HepG2 (cell line): ENCODE data around the gene NCOA4. TPM values are rescaled to one million over a fixed set of nuclear protein-coding genes. Genes with fewer than 3 reads are reported as not detected.

Source experiments
- ATF7-NPFF ChIP-seq: sonication (generic); formaldehyde crosslinking; IDR thresholded peaks from 2 replicates; pipeline ENCODE4 v1.8.1; 2023; ENCODE audit warnings: mild to moderate bottlenecking, low read depth, missing genetic modification reagents, moderate library complexity
- ATRX ChIP-seq: sonication (generic); formaldehyde crosslinking; IDR thresholded peaks from 2 replicates; pipeline ENCODE4 v1.4.0; 2020; ENCODE audit warnings: missing genetic modification reagents, borderline replicate concordance
- KLF16 ChIP-seq, 2 experiments: sonication (generic) in 1 of 2; formaldehyde crosslinking in 1 of 2; IDR thresholded peaks; 2 replicates each; pipeline versions ENCODE4 v1.6.1 to v1.8.0; 2016 to 2023; ENCODE audit warnings: missing genetic modification reagents in 2 of 2, missing compliant biosample characterization in 1 of 2
- MATR3 ChIP-seq: sonication (generic); formaldehyde crosslinking; IDR thresholded peaks from 2 replicates; pipeline ENCODE4 v1.4.0; 2020; ENCODE audit warnings: missing genetic modification reagents
- NFIC ChIP-seq: IDR thresholded peaks from 2 replicates; pipeline ENCODE4 v1.6.1; 2012; ENCODE audit warnings: mild to moderate bottlenecking, low read length, inconsistent platforms
- NFYB ChIP-seq: sonication (generic); formaldehyde crosslinking; IDR thresholded peaks from 2 replicates; pipeline ENCODE4 v1.4.0; 2020; ENCODE audit warnings: missing genetic modification reagents
- NRL ChIP-seq: sonication (generic); formaldehyde crosslinking; IDR thresholded peaks from 2 replicates; pipeline ENCODE4 v1.5.0; 2020; ENCODE audit warnings: missing genetic modification reagents, mild to moderate bottlenecking, moderate library complexity, borderline replicate concordance
- SMARCE1 ChIP-seq: fragments of 450-650 bp; IDR thresholded peaks from 2 replicates; pipeline ENCODE4 v1.6.1; 2017; ENCODE audit warnings: borderline replicate concordance
- SUZ12 ChIP-seq: fragments of 150-350 bp; IDR thresholded peaks from 2 replicates; pipeline ENCODE4 v1.6.1; 2014; ENCODE audit warnings: low read depth, low read length
- ZIK1 ChIP-seq: sonication (generic); formaldehyde crosslinking; IDR thresholded peaks from 2 replicates; pipeline ENCODE4 v1.5.0; 2020; ENCODE audit warnings: mild to moderate bottlenecking, low read depth, missing genetic modification reagents, borderline replicate concordance
- ZNF562 ChIP-seq: sonication (generic); formaldehyde crosslinking; IDR thresholded peaks from 2 replicates; pipeline ENCODE4 v1.8.0; 2022; ENCODE audit warnings: missing genetic modification reagents, borderline replicate concordance
- ZSCAN30 ChIP-seq: sonication (generic); formaldehyde crosslinking; IDR thresholded peaks from 2 replicates; pipeline ENCODE4 v1.5.0; 2020; ENCODE audit warnings: mild to moderate bottlenecking, missing genetic modification reagents
- polyA plus RNA-seq, 8 experiments: library from polyadenylated mRNA; depleted of rRNA in 3 of 8; stranded (reverse) in 7 of 8; unstranded in 1 of 8; fragments of >200 nt; fragmentation: Illumina TruSeq in 4 of 8; extraction: Trizol in 4 of 8; gene quantifications; 2 replicates each; pipeline versions ENCODE4 v1.2.1 to v1.2.3, GENCODE V29; 2011 to 2016; ENCODE audit warnings: low read depth in 4 of 8, missing spikeins in 1 of 8, mixed read lengths in 1 of 8; ENCODE audit not compliant: insufficient read depth in 1 of 8
- total RNA-seq, 5 experiments: library from RNA; depleted of rRNA; stranded (reverse); fragments of >200 nt; fragmentation: Illumina TruSeq; extraction: Trizol; gene quantifications; 2 replicates each; pipeline ENCODE4 v1.2.3, GENCODE V29; 2016; ENCODE audit warnings: low read depth in 1 of 5
- TF ChIP-seq, protein P1 (sequence below): sonication (generic); formaldehyde crosslinking; IDR thresholded peaks from 2 replicates; pipeline ENCODE4 v1.4.0; 2020; ENCODE audit warnings: missing genetic modification reagents
- TF ChIP-seq, protein P2 (sequence below): sonication (generic); formaldehyde crosslinking; IDR thresholded peaks from 2 replicates; pipeline ENCODE4 v1.4.0; 2020; ENCODE audit warnings: missing genetic modification reagents
- TF ChIP-seq, protein P3 (sequence below): sonication (generic); formaldehyde crosslinking; IDR thresholded peaks from 2 replicates; pipeline ENCODE4 v1.4.0; 2020; ENCODE audit warnings: missing genetic modification reagents, borderline replicate concordance
- TF ChIP-seq, protein P4 (sequence below): sonication (generic); formaldehyde crosslinking; IDR thresholded peaks from 2 replicates; pipeline ENCODE4 v1.8.0; 2022; ENCODE audit warnings: mild to moderate bottlenecking, missing genetic modification reagents, moderate library complexity
- TF ChIP-seq, protein P5 (sequence below): sonication (generic); formaldehyde crosslinking; IDR thresholded peaks from 2 replicates; pipeline ENCODE4 v1.4.0; 2020; ENCODE audit warnings: missing genetic modification reagents, borderline replicate concordance

NCOA4 gene
- total and polyA plus RNA-seq, 2 of the 13 experiments (the other 11 are each of a cell fraction or from before 2014, with no cell fraction given), result 306 to 400 TPM

DNA sequence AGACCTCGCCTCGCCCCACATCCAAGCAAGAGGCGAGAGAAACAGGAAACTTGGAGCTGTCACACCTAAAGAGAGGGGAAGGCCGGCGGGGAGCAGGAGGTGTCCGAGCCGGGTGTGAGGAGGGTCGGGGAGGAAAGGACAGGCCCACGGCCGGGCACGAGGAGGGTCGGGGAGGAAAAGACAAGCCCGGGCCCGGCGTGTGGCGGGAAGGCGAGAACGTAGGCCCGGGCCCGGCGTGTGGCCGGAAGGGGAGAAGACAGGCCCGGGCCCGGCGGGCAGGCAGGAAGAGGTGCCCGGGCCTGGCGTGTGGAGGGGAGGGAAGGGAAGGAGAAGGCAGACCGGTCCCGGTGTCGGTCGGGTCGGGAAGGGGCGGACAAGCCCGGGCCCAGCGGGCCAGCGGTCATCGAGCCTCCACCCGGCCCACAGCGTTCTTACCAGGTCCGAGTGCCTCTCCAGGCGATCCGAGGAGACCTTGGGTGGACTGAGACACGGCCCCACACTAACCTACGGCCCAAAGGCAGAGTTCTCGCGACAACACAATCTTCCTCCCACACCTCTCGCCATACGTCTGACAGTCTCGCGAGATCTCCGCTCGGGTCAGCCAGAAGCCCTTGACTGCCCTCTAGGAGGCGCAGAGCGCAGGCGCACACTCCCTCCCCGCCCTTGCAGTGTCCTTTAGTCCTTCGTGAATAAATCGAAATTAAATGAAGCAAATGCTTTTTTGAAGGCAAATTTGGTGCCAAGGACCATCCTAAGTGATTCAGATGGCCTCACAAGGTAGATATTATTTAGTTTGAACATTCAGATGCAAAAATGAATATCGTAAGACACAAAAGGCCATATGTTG is at the start of gene NCOA4 (continued):
- TF ChIP-seq, protein P1, sequence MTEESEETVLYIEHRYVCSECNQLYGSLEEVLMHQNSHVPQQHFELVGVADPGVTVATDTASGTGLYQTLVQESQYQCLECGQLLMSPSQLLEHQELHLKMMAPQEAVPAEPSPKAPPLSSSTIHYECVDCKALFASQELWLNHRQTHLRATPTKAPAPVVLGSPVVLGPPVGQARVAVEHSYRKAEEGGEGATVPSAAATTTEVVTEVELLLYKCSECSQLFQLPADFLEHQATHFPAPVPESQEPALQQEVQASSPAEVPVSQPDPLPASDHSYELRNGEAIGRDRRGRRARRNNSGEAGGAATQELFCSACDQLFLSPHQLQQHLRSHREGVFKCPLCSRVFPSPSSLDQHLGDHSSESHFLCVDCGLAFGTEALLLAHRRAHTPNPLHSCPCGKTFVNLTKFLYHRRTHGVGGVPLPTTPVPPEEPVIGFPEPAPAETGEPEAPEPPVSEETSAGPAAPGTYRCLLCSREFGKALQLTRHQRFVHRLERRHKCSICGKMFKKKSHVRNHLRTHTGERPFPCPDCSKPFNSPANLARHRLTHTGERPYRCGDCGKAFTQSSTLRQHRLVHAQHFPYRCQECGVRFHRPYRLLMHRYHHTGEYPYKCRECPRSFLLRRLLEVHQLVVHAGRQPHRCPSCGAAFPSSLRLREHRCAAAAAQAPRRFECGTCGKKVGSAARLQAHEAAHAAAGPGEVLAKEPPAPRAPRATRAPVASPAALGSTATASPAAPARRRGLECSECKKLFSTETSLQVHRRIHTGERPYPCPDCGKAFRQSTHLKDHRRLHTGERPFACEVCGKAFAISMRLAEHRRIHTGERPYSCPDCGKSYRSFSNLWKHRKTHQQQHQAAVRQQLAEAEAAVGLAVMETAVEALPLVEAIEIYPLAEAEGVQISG (CRISPR knock-in tag), result peak; percentile 57; the same call in 1 of the 2 replicates
- TF ChIP-seq ZSCAN30 (CRISPR knock-in tag) (no peak), KLF16 (CRISPR knock-in tag; IDR thresholded peaks at IDR 0.05) (peak in 1 of 2 experiments; percentile 86; a peak in 2 of 4 replicates), ATF7-NPFF (CRISPR knock-in tag) (peak; percentile 43; the same call in 1 of the 2 replicates), MATR3 (no peak), NFYB (CRISPR knock-in tag) (no peak), ATRX (CRISPR knock-in tag) (no peak), NFIC (no peak), NRL (CRISPR knock-in tag) (peak; percentile 74; the same call in 1 of the 2 replicates), SUZ12 (no peak), ZNF562 (no peak), SMARCE1 (no peak), ZIK1 (CRISPR knock-in tag) (peak; percentile 75; the same call in 1 of the 2 replicates)
- TF ChIP-seq, protein P2, sequence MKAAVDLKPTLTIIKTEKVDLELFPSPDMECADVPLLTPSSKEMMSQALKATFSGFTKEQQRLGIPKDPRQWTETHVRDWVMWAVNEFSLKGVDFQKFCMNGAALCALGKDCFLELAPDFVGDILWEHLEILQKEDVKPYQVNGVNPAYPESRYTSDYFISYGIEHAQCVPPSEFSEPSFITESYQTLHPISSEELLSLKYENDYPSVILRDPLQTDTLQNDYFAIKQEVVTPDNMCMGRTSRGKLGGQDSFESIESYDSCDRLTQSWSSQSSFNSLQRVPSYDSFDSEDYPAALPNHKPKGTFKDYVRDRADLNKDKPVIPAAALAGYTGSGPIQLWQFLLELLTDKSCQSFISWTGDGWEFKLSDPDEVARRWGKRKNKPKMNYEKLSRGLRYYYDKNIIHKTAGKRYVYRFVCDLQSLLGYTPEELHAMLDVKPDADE (CRISPR knock-in tag), result 0 out of 2 replicates have a peak, but pooled peaks have one; percentile 21
- TF ChIP-seq, protein P3, sequence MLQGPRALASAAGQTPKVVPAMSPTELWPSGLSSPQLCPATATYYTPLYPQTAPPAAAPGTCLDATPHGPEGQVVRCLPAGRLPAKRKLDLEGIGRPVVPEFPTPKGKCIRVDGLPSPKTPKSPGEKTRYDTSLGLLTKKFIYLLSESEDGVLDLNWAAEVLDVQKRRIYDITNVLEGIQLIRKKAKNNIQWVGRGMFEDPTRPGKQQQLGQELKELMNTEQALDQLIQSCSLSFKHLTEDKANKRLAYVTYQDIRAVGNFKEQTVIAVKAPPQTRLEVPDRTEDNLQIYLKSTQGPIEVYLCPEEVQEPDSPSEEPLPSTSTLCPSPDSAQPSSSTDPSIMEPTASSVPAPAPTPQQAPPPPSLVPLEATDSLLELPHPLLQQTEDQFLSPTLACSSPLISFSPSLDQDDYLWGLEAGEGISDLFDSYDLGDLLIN (CRISPR knock-in tag), result no peak
- TF ChIP-seq, protein P4, sequence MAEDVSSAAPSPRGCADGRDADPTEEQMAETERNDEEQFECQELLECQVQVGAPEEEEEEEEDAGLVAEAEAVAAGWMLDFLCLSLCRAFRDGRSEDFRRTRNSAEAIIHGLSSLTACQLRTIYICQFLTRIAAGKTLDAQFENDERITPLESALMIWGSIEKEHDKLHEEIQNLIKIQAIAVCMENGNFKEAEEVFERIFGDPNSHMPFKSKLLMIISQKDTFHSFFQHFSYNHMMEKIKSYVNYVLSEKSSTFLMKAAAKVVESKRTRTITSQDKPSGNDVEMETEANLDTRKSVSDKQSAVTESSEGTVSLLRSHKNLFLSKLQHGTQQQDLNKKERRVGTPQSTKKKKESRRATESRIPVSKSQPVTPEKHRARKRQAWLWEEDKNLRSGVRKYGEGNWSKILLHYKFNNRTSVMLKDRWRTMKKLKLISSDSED (CRISPR knock-in tag), result no peak
- TF ChIP-seq, protein P5, sequence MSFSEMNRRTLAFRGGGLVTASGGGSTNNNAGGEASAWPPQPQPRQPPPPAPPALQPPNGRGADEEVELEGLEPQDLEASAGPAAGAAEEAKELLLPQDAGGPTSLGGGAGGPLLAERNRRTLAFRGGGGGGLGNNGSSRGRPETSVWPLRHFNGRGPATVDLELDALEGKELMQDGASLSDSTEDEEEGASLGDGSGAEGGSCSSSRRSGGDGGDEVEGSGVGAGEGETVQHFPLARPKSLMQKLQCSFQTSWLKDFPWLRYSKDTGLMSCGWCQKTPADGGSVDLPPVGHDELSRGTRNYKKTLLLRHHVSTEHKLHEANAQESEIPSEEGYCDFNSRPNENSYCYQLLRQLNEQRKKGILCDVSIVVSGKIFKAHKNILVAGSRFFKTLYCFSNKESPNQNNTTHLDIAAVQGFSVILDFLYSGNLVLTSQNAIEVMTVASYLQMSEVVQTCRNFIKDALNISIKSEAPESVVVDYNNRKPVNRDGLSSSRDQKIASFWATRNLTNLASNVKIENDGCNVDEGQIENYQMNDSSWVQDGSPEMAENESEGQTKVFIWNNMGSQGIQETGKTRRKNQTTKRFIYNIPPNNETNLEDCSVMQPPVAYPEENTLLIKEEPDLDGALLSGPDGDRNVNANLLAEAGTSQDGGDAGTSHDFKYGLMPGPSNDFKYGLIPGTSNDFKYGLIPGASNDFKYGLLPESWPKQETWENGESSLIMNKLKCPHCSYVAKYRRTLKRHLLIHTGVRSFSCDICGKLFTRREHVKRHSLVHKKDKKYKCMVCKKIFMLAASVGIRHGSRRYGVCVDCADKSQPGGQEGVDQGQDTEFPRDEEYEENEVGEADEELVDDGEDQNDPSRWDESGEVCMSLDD (CRISPR knock-in tag), result peak; percentile 67; the same call in 1 of the 2 replicates
